Measurements from ENCODE around the gene MINDY2. TPM values are rescaled to one million over a fixed set of nuclear protein-coding genes. Genes with fewer than 3 reads are reported as not detected.
A peak's percentile ranks its signal among the peaks of the same experiment; 100 is the strongest.

The MINDY2 gene
- total RNA-seq, 1 experiment from 2014 or later = 29.9 TPM

- Mint-ChIP-seq H3K9me3 (no peaks in the 10 kb centered on the region), H3K4me3 (no peak overlapping the region), H3K4me1 (peaks cover 66% of the 10 kb centered on the region), H3K27ac (peak overlapping the region; percentile 18; the same call in 1 of the 2 replicates), H3K36me3 (no peaks in the 10 kb centered on the region), H3K27me3 (ENCODE audit: low read depth) (no peaks in the 10 kb centered on the region)
- POLR2A ChIA-PET = interaction anchor here (1.2 to 2.3 kb wide), 2 partner anchors 10 to 29 kb away, joined by 3 to 7 read pairs; partner anchors contain the start of gene MINDY2
- DNase-seq (ENCODE audit: low spot score) (no peak), ATAC-seq (no peak)
- CTCF ChIA-PET = interaction anchor here (1.0 kb wide), 2 partner anchors 15 to 514 kb away, joined by 3 to 4 read pairs; no protein-coding TSS in a partner anchor
- TF ChIP-seq ZNF317 (CRISPR knock-in tag; IDR thresholded peaks at IDR 0.05; ENCODE audit: borderline replicate concordance, low read depth) (no peak), GRHL2 (CRISPR knock-in tag; IDR thresholded peaks at IDR 0.05; ENCODE audit: insufficient replicate concordance, severe bottlenecking) (no peak), PREB (CRISPR knock-in tag; IDR thresholded peaks at IDR 0.05; ENCODE audit: borderline replicate concordance) (no peak), CBFB (CRISPR knock-in tag; IDR thresholded peaks at IDR 0.05; ENCODE audit: low read depth) (no peak), MAX (CRISPR knock-in tag; IDR thresholded peaks at IDR 0.05) (no peak), HMGA2 (CRISPR knock-in tag; IDR thresholded peaks at IDR 0.05) (no peak), IRF2 (CRISPR knock-in tag; IDR thresholded peaks at IDR 0.05; ENCODE audit: borderline replicate concordance, low read depth) (no peak), NFATC4 (CRISPR knock-in tag; IDR thresholded peaks at IDR 0.05) (no peak), ATF6 (CRISPR knock-in tag; IDR thresholded peaks at IDR 0.05) (no peak), ESRRA (CRISPR knock-in tag; IDR thresholded peaks at IDR 0.05; ENCODE audit: borderline replicate concordance) (no peak), ZNF121 (CRISPR knock-in tag; IDR thresholded peaks at IDR 0.05) (no peak)
- TF ChIP-seq, protein P1, sequence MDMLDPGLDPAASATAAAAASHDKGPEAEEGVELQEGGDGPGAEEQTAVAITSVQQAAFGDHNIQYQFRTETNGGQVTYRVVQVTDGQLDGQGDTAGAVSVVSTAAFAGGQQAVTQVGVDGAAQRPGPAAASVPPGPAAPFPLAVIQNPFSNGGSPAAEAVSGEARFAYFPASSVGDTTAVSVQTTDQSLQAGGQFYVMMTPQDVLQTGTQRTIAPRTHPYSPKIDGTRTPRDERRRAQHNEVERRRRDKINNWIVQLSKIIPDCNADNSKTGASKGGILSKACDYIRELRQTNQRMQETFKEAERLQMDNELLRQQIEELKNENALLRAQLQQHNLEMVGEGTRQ (CRISPR knock-in tag; IDR thresholded peaks at IDR 0.05) = no peak
- TF ChIP-seq, protein P2, sequence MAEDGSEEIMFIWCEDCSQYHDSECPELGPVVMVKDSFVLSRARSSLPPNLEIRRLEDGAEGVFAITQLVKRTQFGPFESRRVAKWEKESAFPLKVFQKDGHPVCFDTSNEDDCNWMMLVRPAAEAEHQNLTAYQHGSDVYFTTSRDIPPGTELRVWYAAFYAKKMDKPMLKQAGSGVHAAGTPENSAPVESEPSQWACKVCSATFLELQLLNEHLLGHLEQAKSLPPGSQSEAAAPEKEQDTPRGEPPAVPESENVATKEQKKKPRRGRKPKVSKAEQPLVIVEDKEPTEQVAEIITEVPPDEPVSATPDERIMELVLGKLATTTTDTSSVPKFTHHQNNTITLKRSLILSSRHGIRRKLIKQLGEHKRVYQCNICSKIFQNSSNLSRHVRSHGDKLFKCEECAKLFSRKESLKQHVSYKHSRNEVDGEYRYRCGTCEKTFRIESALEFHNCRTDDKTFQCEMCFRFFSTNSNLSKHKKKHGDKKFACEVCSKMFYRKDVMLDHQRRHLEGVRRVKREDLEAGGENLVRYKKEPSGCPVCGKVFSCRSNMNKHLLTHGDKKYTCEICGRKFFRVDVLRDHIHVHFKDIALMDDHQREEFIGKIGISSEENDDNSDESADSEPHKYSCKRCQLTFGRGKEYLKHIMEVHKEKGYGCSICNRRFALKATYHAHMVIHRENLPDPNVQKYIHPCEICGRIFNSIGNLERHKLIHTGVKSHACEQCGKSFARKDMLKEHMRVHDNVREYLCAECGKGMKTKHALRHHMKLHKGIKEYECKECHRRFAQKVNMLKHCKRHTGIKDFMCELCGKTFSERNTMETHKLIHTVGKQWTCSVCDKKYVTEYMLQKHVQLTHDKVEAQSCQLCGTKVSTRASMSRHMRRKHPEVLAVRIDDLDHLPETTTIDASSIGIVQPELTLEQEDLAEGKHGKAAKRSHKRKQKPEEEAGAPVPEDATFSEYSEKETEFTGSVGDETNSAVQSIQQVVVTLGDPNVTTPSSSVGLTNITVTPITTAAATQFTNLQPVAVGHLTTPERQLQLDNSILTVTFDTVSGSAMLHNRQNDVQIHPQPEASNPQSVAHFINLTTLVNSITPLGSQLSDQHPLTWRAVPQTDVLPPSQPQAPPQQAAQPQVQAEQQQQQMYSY (CRISPR knock-in tag; IDR thresholded peaks at IDR 0.05) = no peak
- TF ChIP-seq, protein P3, sequence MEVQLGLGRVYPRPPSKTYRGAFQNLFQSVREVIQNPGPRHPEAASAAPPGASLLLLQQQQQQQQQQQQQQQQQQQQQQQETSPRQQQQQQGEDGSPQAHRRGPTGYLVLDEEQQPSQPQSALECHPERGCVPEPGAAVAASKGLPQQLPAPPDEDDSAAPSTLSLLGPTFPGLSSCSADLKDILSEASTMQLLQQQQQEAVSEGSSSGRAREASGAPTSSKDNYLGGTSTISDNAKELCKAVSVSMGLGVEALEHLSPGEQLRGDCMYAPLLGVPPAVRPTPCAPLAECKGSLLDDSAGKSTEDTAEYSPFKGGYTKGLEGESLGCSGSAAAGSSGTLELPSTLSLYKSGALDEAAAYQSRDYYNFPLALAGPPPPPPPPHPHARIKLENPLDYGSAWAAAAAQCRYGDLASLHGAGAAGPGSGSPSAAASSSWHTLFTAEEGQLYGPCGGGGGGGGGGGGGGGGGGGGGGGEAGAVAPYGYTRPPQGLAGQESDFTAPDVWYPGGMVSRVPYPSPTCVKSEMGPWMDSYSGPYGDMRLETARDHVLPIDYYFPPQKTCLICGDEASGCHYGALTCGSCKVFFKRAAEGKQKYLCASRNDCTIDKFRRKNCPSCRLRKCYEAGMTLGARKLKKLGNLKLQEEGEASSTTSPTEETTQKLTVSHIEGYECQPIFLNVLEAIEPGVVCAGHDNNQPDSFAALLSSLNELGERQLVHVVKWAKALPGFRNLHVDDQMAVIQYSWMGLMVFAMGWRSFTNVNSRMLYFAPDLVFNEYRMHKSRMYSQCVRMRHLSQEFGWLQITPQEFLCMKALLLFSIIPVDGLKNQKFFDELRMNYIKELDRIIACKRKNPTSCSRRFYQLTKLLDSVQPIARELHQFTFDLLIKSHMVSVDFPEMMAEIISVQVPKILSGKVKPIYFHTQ (CRISPR knock-in tag; IDR thresholded peaks at IDR 0.05) = no peak
- TF ChIP-seq, protein P4, sequence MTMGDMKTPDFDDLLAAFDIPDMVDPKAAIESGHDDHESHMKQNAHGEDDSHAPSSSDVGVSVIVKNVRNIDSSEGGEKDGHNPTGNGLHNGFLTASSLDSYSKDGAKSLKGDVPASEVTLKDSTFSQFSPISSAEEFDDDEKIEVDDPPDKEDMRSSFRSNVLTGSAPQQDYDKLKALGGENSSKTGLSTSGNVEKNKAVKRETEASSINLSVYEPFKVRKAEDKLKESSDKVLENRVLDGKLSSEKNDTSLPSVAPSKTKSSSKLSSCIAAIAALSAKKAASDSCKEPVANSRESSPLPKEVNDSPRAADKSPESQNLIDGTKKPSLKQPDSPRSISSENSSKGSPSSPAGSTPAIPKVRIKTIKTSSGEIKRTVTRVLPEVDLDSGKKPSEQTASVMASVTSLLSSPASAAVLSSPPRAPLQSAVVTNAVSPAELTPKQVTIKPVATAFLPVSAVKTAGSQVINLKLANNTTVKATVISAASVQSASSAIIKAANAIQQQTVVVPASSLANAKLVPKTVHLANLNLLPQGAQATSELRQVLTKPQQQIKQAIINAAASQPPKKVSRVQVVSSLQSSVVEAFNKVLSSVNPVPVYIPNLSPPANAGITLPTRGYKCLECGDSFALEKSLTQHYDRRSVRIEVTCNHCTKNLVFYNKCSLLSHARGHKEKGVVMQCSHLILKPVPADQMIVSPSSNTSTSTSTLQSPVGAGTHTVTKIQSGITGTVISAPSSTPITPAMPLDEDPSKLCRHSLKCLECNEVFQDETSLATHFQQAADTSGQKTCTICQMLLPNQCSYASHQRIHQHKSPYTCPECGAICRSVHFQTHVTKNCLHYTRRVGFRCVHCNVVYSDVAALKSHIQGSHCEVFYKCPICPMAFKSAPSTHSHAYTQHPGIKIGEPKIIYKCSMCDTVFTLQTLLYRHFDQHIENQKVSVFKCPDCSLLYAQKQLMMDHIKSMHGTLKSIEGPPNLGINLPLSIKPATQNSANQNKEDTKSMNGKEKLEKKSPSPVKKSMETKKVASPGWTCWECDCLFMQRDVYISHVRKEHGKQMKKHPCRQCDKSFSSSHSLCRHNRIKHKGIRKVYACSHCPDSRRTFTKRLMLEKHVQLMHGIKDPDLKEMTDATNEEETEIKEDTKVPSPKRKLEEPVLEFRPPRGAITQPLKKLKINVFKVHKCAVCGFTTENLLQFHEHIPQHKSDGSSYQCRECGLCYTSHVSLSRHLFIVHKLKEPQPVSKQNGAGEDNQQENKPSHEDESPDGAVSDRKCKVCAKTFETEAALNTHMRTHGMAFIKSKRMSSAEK (CRISPR knock-in tag; IDR thresholded peaks at IDR 0.05; ENCODE audit: borderline replicate concordance) = no peak
- TF ChIP-seq, protein P5, sequence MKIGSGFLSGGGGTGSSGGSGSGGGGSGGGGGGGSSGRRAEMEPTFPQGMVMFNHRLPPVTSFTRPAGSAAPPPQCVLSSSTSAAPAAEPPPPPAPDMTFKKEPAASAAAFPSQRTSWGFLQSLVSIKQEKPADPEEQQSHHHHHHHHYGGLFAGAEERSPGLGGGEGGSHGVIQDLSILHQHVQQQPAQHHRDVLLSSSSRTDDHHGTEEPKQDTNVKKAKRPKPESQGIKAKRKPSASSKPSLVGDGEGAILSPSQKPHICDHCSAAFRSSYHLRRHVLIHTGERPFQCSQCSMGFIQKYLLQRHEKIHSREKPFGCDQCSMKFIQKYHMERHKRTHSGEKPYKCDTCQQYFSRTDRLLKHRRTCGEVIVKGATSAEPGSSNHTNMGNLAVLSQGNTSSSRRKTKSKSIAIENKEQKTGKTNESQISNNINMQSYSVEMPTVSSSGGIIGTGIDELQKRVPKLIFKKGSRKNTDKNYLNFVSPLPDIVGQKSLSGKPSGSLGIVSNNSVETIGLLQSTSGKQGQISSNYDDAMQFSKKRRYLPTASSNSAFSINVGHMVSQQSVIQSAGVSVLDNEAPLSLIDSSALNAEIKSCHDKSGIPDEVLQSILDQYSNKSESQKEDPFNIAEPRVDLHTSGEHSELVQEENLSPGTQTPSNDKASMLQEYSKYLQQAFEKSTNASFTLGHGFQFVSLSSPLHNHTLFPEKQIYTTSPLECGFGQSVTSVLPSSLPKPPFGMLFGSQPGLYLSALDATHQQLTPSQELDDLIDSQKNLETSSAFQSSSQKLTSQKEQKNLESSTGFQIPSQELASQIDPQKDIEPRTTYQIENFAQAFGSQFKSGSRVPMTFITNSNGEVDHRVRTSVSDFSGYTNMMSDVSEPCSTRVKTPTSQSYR (CRISPR knock-in tag; IDR thresholded peaks at IDR 0.05) = no peak
Observed at GRCh38 chr15:58742022-58742813, 28.9 kb upstream of the MINDY2 start.

All from WTC11 (cell line).